ENCODE data around the gene TFB2M.

DNA sequence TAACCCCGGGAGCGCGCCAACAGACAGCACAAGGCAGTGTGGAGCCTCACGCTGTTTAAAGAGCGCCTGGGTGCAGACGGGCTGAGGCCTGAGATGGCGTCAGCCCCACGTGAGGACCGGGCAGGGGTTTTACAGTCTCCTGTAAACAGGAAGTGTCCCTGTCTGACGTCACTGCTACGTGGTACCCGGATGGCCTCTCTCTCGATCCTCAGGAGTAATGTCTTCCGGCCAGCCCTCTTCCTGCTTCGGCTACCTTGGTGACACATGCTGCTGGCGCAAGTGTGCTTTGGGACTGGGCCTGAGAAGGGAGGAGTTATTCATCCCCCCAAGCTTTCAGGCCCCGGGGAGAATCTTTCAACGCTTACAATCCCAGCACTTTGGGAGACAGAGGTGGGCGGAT, 41.4 kb upstream of the TFB2M start:
- TF ChIP-seq, protein P1, sequence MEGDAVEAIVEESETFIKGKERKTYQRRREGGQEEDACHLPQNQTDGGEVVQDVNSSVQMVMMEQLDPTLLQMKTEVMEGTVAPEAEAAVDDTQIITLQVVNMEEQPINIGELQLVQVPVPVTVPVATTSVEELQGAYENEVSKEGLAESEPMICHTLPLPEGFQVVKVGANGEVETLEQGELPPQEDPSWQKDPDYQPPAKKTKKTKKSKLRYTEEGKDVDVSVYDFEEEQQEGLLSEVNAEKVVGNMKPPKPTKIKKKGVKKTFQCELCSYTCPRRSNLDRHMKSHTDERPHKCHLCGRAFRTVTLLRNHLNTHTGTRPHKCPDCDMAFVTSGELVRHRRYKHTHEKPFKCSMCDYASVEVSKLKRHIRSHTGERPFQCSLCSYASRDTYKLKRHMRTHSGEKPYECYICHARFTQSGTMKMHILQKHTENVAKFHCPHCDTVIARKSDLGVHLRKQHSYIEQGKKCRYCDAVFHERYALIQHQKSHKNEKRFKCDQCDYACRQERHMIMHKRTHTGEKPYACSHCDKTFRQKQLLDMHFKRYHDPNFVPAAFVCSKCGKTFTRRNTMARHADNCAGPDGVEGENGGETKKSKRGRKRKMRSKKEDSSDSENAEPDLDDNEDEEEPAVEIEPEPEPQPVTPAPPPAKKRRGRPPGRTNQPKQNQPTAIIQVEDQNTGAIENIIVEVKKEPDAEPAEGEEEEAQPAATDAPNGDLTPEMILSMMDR (IDR thresholded peaks at IDR 0.05 in 2 of 3, conservative IDR thresholded peaks at IDR 0.05 in 1 of 3; ENCODE audit: control insufficient read depth in 2 of 3, extremely low read depth in 1 of 3, insufficient read depth in 1 of 3, low read depth in 3 of 3, low read length in 3 of 3): no peak
- no peak for TF ChIP-seq EZH2 (IDR thresholded peaks at IDR 0.05; ENCODE audit: borderline replicate concordance, control insufficient read depth, low read depth, low read length)
- TF ChIP-seq, protein P2, sequence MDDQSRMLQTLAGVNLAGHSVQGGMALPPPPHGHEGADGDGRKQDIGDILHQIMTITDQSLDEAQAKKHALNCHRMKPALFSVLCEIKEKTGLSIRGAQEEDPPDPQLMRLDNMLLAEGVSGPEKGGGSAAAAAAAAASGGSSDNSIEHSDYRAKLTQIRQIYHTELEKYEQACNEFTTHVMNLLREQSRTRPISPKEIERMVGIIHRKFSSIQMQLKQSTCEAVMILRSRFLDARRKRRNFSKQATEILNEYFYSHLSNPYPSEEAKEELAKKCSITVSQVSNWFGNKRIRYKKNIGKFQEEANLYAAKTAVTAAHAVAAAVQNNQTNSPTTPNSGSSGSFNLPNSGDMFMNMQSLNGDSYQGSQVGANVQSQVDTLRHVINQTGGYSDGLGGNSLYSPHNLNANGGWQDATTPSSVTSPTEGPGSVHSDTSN (IDR thresholded peaks at IDR 0.05; ENCODE audit: insufficient replicate concordance, low read depth, low read length): no peak
